ENCODE measurements around the gene KBTBD7.

DNA sequence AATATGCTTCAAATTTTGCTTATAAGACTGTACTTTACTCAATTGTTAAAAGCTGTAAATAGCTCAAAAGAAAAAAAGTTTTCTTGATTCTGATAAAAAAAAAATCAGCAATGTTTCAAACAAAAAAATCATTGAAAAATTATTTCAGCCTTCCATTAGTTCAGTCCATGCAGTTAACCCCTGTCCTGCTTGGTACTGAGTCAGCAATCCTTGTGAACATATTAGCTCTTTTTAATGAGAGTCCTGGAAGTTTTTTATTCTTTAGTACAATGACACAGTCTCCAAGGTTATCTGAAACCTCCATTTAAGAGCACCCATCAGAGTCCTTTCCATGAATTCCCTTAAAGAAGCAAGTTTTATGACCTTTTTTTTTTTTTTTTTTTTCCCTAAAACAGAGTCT, 40.3 kb downstream of the KBTBD7 start:
- no peak for TF ChIP-seq POLR2A (IDR thresholded peaks at IDR 0.05; ENCODE audit: low read length)
- TF ChIP-seq GATA1 (IDR thresholded peaks at IDR 0.05; ENCODE audit: low read depth, low read length), result no peak

Data from erythroblast (primary cell).